ENCODE measurements around the gene IQSEC1. TPM values are rescaled to one million over a fixed set of nuclear protein-coding genes. Genes with fewer than 3 reads are reported as not detected.

The IQSEC1 gene
- polyA plus RNA-seq, 3 donors: 9.5 to 36.8 (median 26.8) TPM

- 66 to 77% (median 71%) methylated on average over 9 of the region's 9 CpGs for WGBS, 3 donors
Measured at GRCh38 chr3:13075986-13076654, 2.9 kb upstream of the IQSEC1 start.

GRCh38 chr3:13075318-13075717 is 2.1 kb upstream of the IQSEC1 start:
- no peak overlapping the region for H3K27ac ChIP-seq (ENCODE audit: low read depth, low read length)
- WGBS, 3 donors: 72 to 88% (median 74%) methylated on average over 7 of the region's 7 CpGs

More at GRCh38 chr3:13075986-13076654, 2.9 kb upstream of the IQSEC1 start:
- no peak overlapping the region for H3K27ac ChIP-seq (ENCODE audit: low read depth, low read length)

DNA sequence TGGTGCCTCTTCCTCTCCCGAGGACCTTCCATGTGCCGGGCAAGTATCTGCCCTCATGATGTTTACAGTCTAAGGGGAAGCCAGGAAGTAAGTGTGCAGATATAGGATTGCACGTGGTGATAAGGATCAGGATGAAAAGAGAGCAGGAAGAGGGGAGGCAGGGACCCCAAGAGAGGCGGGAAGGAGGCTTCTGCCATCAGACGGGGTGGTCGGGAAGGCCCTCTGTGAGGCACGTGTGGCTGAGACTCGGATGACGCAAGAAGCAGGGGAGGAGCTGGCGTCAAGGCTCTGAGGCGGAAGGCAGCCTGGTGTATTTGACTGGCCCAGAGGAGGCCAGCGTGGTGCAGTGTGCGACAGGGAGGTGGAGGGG is 762 bp upstream of the IQSEC1 start:
- H3K27ac ChIP-seq (ENCODE audit: low read depth, low read length): no peak overlapping the region
- WGBS, 3 donors: 46 to 62% (median 51%) methylated on average over 13 of the region's 13 CpGs

GRCh38 chr3:13072600-13073325 is 466 bp downstream of the IQSEC1 start:
- WGBS, 3 donors: 19 to 34% (median 21%) methylated on average over 27 to 38 of the region's 38 CpGs
- no peak overlapping the region for H3K27ac ChIP-seq (ENCODE audit: low read depth, low read length)

GRCh38 chr3:13072239-13072599 is 1.0 kb downstream of the IQSEC1 start:
- no peak overlapping the region for H3K27ac ChIP-seq (ENCODE audit: low read depth, low read length)
- WGBS, 3 donors: 63 to 77% (median 74%) methylated on average over 14 of the region's 14 CpGs

DNA sequence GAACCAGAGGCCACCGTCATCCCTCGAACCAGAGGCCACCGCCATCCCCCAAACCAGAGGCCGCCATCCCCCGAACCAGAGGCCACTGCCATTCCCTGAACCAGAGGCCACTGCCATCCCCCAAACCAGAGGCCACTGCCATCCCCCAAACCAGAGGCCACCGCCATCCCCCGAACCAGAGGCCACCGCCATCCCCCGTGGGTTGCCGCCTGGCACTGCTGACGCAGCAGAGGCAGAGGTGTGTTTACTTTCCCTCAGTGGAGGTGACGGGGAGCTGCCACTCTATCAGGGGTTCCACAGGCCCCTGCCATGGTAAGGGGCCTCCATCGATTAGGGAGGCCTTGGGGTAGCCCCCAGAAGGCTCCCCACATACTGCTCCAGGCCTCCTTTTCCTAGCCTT is 1.5 kb downstream of the IQSEC1 start:
- H3K27ac ChIP-seq (ENCODE audit: low read depth, low read length): no peak overlapping the region
- WGBS, 3 donors: 84 to 96% (median 92%) methylated on average over 13 of the region's 13 CpGs

GRCh38 chr3:13070391-13071070 is 2.7 kb downstream of the IQSEC1 start:
- WGBS, 3 donors: 79 to 82% (median 79%) methylated on average over 10 to 11 of the region's 11 CpGs

GRCh38 chr3:13069495-13069894 is 3.7 kb downstream of the IQSEC1 start:
- H3K27ac ChIP-seq (ENCODE audit: low read depth, low read length): no peak overlapping the region
- 77 to 90% (median 81%) methylated on average over 4 of the region's 4 CpGs for WGBS, 3 donors

More at GRCh38 chr3:13070391-13071070, 2.7 kb downstream of the IQSEC1 start:
- no peak overlapping the region for H3K27ac ChIP-seq (ENCODE audit: low read depth, low read length)

DNA sequence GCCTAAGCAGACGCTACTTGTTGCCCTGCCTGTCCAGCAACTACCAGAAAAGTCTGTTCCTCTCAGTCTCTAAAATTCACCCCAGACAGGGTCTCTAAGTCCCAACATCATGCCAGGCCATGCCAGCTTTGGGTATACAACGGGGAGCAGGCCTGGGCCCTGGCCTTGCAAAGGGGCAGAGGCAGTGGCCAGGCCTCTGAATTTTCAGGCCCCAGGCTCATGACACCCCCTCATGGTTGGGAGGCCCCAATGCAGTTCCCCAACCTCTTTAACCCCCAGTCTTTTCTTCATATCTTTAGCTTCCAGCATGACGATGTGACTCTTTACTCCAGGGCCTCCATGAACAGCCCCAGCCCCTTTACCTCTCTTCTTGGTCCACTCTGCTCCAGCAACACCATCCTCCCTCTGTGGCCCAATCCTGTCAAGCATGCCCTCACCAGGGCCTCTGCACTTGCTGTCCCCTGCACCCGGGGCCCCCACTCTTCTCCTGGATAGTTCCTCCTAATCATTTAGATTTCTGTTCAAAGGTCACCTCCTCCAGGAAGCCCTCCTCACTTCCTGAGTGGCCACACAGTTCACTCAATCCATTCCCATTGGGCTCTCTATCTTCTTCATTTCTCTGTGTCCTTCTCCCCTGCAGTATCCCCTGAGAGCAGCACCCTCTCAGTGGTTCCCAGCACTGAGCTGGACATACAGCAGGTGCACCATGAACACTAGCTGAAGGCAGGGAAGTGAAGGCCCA is 4.8 kb downstream of the IQSEC1 start:
- 65 to 74% (median 67%) methylated on average over 4 of the region's 4 CpGs for WGBS, 3 donors
- no peak overlapping the region for H3K27ac ChIP-seq (ENCODE audit: low read depth, low read length)

DNA sequence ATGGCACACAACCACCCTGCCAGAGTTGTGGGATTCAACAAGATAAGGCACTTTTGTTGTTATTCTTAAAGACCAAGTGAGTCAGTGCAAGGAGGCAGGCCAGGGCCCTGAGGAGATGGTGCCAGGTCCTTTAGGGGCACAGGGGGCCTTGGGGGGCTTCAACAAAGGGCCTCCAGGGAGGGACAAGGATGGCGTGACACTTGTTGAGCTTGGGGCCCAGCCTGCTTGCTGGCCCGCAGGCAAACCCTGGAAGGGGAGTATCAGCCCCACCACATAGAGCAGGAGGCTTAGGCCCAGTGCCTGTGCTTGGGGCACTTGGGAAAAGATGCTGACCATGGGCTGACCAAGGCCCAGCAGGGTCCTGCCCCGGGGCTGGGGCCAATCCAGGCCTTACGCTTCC is 5.5 kb downstream of the IQSEC1 start:
- 91 to 98% (median 94%) methylated on average over 4 of the region's 4 CpGs for WGBS, 3 donors
- no peak overlapping the region for H3K27ac ChIP-seq (ENCODE audit: low read depth, low read length)

- WGBS, 3 donors: 84 to 89% (median 85%) methylated on average over 4 of the region's 4 CpGs
- H3K27ac ChIP-seq (ENCODE audit: low read depth, low read length): no peak overlapping the region
Measured at GRCh38 chr3:13066834-13067233, 6.4 kb downstream of the IQSEC1 start.

GRCh38 chr3:13066236-13066635 is 7.0 kb downstream of the IQSEC1 start:
- H3K27ac ChIP-seq (ENCODE audit: low read depth, low read length): no peak overlapping the region
- WGBS, 3 donors: 59 to 82% (median 70%) methylated on average over 10 to 11 of the region's 11 CpGs

DNA sequence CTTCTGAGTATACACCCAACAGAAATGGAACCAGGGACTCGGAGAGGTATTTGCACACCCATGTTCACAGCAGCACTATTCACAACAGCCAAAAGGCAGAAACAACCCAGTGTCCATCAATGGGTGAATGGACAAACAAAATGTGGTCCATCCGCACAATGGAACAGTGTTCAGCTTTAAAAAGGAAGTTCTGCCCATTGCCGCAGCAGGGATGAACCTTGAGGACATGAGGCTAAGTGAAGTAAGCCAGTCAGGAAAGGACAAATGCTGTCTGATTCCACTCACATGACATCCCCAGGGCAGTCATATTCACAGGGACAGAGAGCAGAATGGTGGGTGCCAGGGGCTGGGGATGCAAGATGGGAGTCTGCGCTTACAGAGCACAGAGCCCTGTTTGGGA is 7.5 kb downstream of the IQSEC1 start:
- WGBS, 3 donors: 70 to 85% (median 77%) methylated on average over 4 of the region's 4 CpGs
- no peak overlapping the region for H3K27ac ChIP-seq (ENCODE audit: low read depth, low read length)

- H3K27ac ChIP-seq (ENCODE audit: low read depth, low read length): no peak overlapping the region
- 56 to 71% (median 58%) methylated on average over 4 of the region's 4 CpGs for WGBS, 3 donors
Measured at GRCh38 chr3:13064964-13065363, 8.3 kb downstream of the IQSEC1 start.

- no peak overlapping the region for H3K27ac ChIP-seq (ENCODE audit: low read depth, low read length)
- 80 to 82% (median 82%) methylated on average over 12 of the region's 12 CpGs for WGBS, 3 donors
Measured at GRCh38 chr3:13064159-13064868, 8.9 kb downstream of the IQSEC1 start.

DNA sequence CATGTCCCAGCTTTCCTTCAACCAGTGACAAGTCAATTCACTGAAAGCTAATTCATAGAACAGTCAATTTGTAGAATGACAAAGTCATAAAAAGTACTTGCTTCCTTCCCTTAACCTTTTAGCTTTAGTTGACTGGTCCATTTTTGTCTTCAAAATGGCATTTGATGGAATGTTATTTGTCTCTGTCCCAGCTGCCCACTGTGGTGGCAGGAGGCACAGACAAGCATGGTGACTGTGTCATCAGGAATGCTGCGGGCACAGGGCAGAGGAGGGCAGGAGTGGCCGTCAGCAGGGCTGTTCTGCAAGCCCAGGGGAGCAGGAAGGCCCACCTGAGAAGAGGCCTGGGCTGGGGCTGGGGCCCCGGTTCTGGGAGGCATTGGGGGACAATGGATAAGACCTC is 10.0 kb downstream of the IQSEC1 start:
- 87 to 95% (median 94%) methylated on average over 3 of the region's 3 CpGs for WGBS, 3 donors
- no peak overlapping the region for H3K27ac ChIP-seq (ENCODE audit: low read depth, low read length)

DNA sequence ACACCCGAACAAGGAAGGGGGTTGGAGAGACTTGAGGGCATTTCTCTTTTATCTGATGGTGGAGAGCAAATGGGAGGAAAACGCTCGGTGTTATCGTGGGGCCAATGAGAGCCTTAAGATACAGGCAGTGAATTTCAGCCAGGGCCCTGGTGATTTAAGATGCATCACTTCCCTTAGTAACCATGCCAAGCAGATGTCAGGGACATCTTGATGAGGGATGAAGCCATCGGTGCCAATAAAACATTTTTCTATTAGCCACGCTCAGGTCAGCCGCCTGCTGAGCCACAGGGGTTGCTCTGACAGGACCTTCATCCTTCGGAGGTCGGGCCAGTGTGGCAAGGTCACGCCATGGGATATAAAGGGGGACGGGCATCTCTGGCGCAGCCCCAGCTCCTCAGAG is 10.6 kb downstream of the IQSEC1 start:
- no peak overlapping the region for H3K27ac ChIP-seq (ENCODE audit: low read depth, low read length)
- 80 to 88% (median 82%) methylated on average over 12 of the region's 12 CpGs for WGBS, 3 donors

- H3K27ac ChIP-seq (ENCODE audit: low read depth, low read length): no peak overlapping the region
- 87 to 90% (median 90%) methylated on average over 16 of the region's 16 CpGs for WGBS, 3 donors
Measured at GRCh38 chr3:13060341-13060910, 12.8 kb downstream of the IQSEC1 start.

All from adipose tissue (tissue), 3 donors.